Prostate gland (tissue), 2 donors: ENCODE data around the gene FBXO15.

Experiments used
- POLR2A ChIP-seq: fragments of 450-650 bp; IDR thresholded peaks from one replicate; pipeline ENCODE4 v1.6.1; 2016; ENCODE audit warnings: antibody characterized with exemption, mild to moderate bottlenecking
- TF ChIP-seq, protein P1 (sequence below), 4 experiments: fragments of 200-600 bp in 2 of 4; fragments of 450-650 bp in 2 of 4; sonication (generic) in 2 of 4; IDR thresholded peaks; 1 replicate in 3 of 4; 2 replicates in 1 of 4; pipeline ENCODE4 v1.5.1; 2016 to 2019; ENCODE audit warnings: antibody characterized with exemption in 4 of 4, mild to moderate bottlenecking in 2 of 4, moderate library complexity in 2 of 4

GRCh38 chr18:74097803-74098202 is 49.8 kb downstream of the FBXO15 start:
- TF ChIP-seq, protein P1, sequence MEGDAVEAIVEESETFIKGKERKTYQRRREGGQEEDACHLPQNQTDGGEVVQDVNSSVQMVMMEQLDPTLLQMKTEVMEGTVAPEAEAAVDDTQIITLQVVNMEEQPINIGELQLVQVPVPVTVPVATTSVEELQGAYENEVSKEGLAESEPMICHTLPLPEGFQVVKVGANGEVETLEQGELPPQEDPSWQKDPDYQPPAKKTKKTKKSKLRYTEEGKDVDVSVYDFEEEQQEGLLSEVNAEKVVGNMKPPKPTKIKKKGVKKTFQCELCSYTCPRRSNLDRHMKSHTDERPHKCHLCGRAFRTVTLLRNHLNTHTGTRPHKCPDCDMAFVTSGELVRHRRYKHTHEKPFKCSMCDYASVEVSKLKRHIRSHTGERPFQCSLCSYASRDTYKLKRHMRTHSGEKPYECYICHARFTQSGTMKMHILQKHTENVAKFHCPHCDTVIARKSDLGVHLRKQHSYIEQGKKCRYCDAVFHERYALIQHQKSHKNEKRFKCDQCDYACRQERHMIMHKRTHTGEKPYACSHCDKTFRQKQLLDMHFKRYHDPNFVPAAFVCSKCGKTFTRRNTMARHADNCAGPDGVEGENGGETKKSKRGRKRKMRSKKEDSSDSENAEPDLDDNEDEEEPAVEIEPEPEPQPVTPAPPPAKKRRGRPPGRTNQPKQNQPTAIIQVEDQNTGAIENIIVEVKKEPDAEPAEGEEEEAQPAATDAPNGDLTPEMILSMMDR (IDR thresholded peaks at IDR 0.05), result no peak
- no peak for TF ChIP-seq POLR2A
